Stimulated activated CD4-positive, alpha-beta T cell treated with anti-CD3 and anti-CD28 coated beads, TNF-alpha, amount 100 ng/mL, for 48 hours (primary cell): Measurements from ENCODE around the gene ATP8A1.

Source experiments
- DNase-seq, 3 donors: peaks; one replicate each; pipeline ENCODE4 v3.0.0-alpha.2; 2020; ENCODE audit warnings: low read depth in 3 of 3

ATP8A1 gene

GRCh38 chr4:42649870-42650269, 7.0 kb downstream of the ATP8A1 start:
- DNase-seq: no peak

DNA sequence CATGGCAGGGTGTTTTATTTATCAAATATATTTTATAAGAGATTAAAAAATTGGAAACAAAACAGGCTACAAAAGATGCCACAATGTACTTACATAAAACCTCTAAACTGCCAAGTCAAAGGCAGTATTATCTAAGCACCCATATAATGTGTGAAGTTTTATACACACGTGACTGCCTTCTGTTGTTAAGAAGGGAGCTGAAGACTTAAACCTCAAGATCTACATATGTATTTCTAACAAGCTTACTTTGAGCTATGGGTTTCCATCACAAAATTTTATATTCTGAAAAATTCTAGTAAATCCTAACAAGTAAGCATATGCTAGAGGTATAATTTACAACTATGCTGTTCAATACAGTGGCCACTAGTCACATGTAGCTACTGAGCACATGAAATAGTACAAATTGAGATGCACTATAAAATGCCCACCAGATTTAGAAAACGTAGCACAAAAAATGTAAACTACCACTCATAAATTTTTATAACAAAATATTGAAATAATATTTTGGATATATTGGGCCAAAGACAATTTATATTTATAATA, 9.8 kb downstream of the ATP8A1 start:
- DNase-seq: no peak

GRCh38 chr4:42646013-42646784, 10.7 kb downstream of the ATP8A1 start:
- DNase-seq: no peak

DNA sequence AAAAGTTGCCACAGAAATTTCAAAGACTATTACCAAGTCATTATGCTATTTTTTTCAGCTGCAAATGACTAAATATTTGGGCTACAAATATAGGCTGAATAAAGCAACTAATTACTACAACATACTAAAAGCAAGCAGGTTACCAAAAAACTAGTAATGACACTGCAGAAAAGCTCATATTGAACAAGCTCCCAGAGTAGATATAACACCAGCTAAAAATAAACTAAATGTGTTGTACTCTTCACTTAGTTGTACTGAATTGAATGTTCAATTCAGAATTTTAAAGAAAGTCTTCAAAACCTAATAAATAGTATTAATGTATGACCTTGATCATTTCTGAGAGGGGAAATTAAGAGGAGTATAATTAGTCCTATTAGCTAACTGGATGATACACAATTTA, 12.0 kb downstream of the ATP8A1 start:
- DNase-seq: no peak

- DNase-seq: no peak
These were observed 13.2 kb downstream of the ATP8A1 start for GRCh38 chr4:42643685-42644084.

- no peak for DNase-seq
These were observed 13.9 kb downstream of the ATP8A1 start for GRCh38 chr4:42642845-42643615.

GRCh38 chr4:42642101-42642797, 14.7 kb downstream of the ATP8A1 start:
- DNase-seq: no peak

DNA sequence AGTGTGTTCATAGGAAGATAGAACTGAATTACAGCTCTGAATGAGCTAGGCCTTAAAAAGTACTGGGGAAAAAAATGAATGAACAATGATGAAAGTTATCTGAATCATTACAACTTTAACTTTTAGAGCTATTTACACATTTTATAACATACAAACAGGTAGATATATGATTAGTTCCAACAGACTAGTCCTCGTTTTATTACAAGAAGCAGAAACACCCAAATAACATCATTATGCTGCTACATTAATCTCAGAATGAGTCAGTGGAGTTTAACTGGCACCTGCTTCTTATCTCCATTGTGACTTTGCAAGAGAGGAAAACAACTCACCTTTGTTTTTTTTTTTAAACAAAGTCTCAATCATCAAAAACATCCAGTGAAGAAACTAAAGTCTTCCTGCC, 15.2 kb downstream of the ATP8A1 start:
- no peak for DNase-seq

- no peak for DNase-seq
These were observed 15.7 kb downstream of the ATP8A1 start for GRCh38 chr4:42641161-42641560.

GRCh38 chr4:42640613-42641012, 16.3 kb downstream of the ATP8A1 start:
- DNase-seq: no peak

DNA sequence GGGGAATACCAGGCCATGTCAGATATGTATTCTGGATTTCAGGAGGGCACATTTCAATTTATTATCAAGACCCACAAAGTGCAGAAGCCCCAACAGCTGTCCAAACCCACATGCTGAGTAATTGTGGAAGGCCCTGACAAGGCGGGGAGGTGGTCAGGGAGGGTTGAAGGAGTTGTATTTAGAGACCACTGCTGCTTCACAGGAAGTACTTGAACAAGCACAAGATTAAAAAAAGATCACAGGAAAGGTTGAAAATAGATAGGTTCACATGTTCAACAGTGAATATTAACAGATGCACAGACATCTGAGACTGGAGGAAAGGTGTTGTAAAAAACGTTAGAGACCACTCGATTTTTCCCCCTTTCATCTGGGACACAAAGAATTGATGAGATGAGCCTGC, 17.9 kb downstream of the ATP8A1 start:
- no peak for DNase-seq

GRCh38 chr4:42638321-42638720, 18.6 kb downstream of the ATP8A1 start:
- DNase-seq: no peak

GRCh38 chr4:42637867-42638266, 19.0 kb downstream of the ATP8A1 start:
- no peak for DNase-seq

DNA sequence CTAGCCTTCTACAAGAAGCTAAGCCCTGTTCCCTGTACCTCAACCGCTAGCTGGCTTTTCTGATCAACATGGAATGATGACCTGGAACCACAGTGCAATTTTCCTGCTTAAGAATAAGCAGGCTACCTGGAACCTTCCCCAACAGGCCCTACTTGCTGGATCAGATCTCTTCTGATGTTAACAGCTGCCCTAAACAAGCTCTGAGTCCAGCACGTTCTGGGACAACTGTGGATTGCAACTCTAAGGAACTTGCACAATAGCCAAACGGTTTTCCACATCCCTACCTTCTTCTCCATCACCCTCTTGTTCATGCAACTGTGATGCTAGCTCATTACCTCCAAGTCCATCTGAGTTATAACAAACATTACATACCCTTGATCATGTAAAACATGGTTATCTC, 19.8 kb downstream of the ATP8A1 start:
- no peak for DNase-seq

DNA sequence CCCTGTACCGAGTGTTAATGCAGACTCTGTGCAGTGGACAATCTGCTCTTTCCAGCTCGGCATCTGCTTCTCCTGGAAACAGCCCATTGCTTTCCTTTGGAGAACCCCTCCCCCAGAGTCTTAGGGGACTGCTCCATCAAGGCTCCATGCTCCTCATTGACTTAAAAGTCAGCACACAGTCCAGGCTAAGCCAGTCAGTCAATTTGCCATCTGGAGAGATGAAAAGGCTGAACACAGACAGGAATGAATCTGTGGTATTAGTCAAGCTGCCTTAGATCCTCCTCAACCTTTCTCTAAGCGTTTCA, 20.3 kb downstream of the ATP8A1 start:
- no peak for DNase-seq

GRCh38 chr4:42633605-42634388, 23.1 kb downstream of the ATP8A1 start:
- no peak for DNase-seq

- no peak for DNase-seq
These were observed 24.1 kb downstream of the ATP8A1 start for GRCh38 chr4:42632653-42633382.

DNA sequence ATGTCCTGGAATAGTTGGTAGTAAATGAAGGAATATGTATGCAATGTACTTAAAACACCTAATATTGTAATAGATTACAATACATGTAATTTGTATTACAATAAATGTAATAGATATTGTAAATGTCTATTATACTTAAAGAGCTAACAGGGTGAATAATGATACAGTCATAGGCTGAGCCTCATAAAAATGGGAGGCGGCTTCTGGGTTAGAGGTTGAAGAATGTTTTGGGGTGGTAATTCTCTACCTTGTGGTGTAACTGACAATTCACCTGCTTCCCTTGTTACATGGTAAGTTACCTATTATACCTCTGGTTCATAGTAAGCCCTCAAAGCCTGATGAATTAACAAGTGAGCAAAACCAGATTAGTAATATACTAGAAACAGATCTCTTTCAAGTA, 26.0 kb downstream of the ATP8A1 start:
- no peak for DNase-seq

GRCh38 chr4:42628740-42629139, 28.2 kb downstream of the ATP8A1 start:
- DNase-seq: no peak

- peak in 2 of 3 donors; percentile 25 to 34 for DNase-seq
These were observed 28.8 kb downstream of the ATP8A1 start for GRCh38 chr4:42627885-42628646.
